ENCODE measurements around the gene NRXN2. TPM values are rescaled to one million over a fixed set of nuclear protein-coding genes. Genes with fewer than 3 reads are reported as not detected.

Gene NRXN2
- total and polyA plus RNA-seq, 11 donors, result 0.42 to 5.5 (median 0.92) TPM; not detected in 1

DNA sequence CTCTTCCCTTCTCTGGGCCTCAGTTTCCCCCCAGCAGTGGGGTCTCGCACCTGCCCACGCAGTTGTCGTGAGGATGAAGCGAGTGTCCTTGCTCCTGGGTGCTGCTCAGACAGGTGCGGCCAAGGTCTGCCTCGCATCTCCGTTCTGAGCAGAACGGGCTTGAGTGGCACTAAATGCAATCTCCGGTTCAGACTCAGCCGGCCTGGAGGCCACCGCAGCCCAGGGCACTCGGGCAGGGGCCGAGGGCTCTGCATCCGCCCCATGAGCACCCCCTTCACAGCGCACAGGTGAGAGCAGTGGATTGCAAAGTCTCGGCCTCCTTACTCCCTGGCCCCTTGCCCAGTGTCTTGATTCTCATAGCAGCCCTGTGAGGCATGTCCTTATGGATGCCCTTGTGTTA, 162.1 kb downstream of the NRXN2 start:
- H3K27ac ChIP-seq, result no peak overlapping the region
- no peaks in the 10 kb centered on the region for H3K9me3 ChIP-seq
- no peaks in the 10 kb centered on the region for H3K36me3 ChIP-seq
- no peak overlapping the region for H3K4me3 ChIP-seq
- TF ChIP-seq CTCF (IDR thresholded peaks at IDR 0.05), result no peak
- TF ChIP-seq POLR2A (IDR thresholded peaks at IDR 0.05), result no peak
- H3K27me3 ChIP-seq, result peaks cover 0 to 4% (median 0%) of the 10 kb centered on the region in 9 donors
- peaks cover 0 to 1% (median 0%) of the 10 kb centered on the region in 12 donors for H3K4me1 ChIP-seq
- WGBS, 4 donors, result 88 to 91% (median 90%) methylated on average over 15 to 16 of the region's 16 CpGs
- ATAC-seq, result no peak
- intact Hi-C loops (cut with DNase I), result loop anchor here in 1 of 10 donors (5.0 kb wide), 1 partner anchor 41 kb away; no protein-coding TSS in a partner anchor
- peak in 1 of 5 donors; percentile 15 for DNase-seq

DNA sequence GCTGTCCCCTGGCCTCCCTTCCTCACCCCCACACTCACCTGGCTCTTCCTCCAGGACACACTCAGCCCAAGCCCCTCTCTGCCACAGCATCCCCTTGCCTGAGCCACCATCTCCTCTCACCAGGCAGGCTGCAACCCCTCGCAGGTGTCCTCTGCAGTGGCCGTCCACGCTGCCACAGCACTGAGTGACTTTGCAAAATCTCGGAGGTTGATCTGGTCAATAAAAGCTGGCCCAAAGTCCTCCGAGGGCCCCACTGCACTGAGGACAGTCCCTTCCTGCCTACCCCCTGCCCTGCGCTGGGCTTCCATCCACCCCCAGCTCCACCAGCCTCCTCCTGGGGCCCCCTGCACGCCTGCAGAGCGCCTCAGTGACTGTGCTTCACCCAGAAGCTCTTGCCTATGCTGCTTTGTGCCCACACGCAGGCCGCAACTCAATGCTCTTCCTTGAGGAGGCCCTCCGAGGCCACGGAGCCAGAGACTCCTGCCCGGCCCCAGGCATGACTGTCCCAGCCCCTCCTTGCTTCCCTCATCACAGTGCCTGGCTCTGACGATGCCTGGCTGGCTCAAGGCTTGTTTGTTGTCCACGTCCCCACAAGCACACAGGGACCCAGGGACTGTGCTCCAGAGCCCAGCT, 162.7 kb downstream of the NRXN2 start:
- no peaks in the 10 kb centered on the region for H3K36me3 ChIP-seq
- H3K4me3 ChIP-seq, result no peak overlapping the region
- ATAC-seq (no peak), DNase-seq (peak in 1 of 5 donors; percentile 4)
- intact Hi-C loops (cut with DNase I), result loop anchor here in 1 of 10 donors (5.0 kb wide), 1 partner anchor 42 kb away; no protein-coding TSS in a partner anchor
- no peak for TF ChIP-seq POLR2A (IDR thresholded peaks at IDR 0.05)
- no peak for TF ChIP-seq CTCF (IDR thresholded peaks at IDR 0.05)
- H3K27ac ChIP-seq, result no peak overlapping the region
- H3K9me3 ChIP-seq, result no peaks in the 10 kb centered on the region
- peaks cover 0 to 6% (median under 1%) of the 10 kb centered on the region in 12 donors for H3K4me1 ChIP-seq
- WGBS, 4 donors, result 66 to 70% (median 68%) methylated on average over 15 of the region's 15 CpGs
- peaks cover 0 to 4% (median 0%) of the 10 kb centered on the region in 9 donors for H3K27me3 ChIP-seq

DNA sequence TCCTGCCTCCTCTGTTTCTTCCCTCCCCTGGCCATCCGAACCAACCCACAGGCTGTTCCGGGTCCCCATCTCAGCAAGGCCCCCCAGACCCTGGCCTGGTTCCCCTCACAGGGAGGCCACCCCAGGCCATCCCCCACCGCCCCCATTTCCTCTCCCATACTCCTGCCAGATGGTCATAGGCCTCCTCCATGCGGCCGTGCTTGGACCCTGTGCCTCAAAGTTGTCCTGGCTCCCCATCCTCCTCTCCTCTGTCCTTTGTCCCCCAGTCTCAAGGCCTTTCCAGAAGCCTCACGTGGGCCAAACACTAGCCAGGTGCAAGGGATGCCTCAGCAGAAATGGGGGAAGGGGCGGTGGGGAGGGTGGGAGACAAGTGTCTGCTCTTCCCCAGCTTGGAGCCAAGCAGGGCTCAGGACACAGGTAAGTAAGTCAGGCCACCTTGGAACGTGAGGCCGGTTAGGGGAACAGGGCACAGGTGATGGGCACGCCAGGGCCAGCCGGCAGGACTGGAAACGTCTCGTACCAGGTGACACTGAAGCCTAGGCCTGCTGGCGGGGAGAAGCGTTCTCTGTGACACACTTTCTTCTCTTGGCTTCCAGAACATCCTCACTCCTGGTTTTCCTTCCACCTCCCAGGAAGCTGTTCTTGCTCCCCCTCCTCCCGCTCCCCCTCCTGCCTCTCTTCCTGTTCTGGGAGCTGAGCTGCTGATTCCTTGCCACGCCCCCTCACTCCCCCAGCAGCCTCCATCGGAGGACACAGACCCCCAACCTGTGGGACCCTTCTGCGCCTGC, 163.5 kb downstream of the NRXN2 start:
- Histone ChIP-seq H3K36me3 (no peaks in the 10 kb centered on the region), H3K9me3 (no peaks in the 10 kb centered on the region), H3K27me3 (peaks cover 0 to 4% (median 0%) of the 10 kb centered on the region in 9 donors), H3K4me3 (no peak overlapping the region), H3K27ac (no peak overlapping the region), H3K4me1 (peaks cover 0 to 13% (median 7%) of the 10 kb centered on the region in 12 donors)
- intact Hi-C loops (cut with DNase I), result loop anchor here in 1 of 10 donors (5.0 kb wide), 1 partner anchor 43 kb away; no protein-coding TSS in a partner anchor
- TF ChIP-seq POLR2A (IDR thresholded peaks at IDR 0.05) (no peak), CTCF (IDR thresholded peaks at IDR 0.05) (no peak)
- ATAC-seq (no peak), DNase-seq (no peak)
- WGBS, 4 donors, result 68 to 71% (median 68%) methylated on average over 19 of the region's 19 CpGs

DNA sequence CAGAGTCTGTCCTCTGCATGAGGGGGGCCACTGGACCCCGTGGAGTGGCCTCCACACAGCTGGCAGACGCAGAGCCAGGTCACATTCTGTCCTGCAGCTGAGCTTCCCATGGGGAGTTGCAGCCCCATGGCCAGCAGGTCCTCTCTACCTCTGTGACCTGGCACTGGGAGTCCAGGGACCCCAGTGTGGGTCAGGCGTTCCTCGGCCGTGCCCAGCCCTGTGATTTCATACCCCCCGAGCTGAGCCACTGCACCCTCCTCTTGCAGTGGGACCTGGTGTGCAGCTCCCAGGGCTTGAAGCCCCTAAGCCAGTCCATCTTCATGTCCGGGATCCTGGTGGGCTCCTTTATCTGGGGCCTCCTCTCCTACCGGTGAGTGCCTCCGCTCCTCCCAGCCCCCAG, 164.1 kb downstream of the NRXN2 start:
- ATAC-seq, result no peak
- Histone ChIP-seq H3K27me3 (peaks cover 0 to 4% (median 0%) of the 10 kb centered on the region in 9 donors), H3K27ac (no peak overlapping the region), H3K4me3 (no peak overlapping the region), H3K9me3 (no peaks in the 10 kb centered on the region), H3K4me1 (peaks cover 0 to 20% (median 14%) of the 10 kb centered on the region in 12 donors), H3K36me3 (no peaks in the 10 kb centered on the region)
- DNase-seq, result no peak
- intact Hi-C loops (cut with DNase I), result no loop called here
- TF ChIP-seq CTCF (IDR thresholded peaks at IDR 0.05), result no peak
- TF ChIP-seq POLR2A (IDR thresholded peaks at IDR 0.05), result no peak
- WGBS, 4 donors, result 80 to 91% (median 86%) methylated on average over 5 to 9 of the region's 9 CpGs

Measured in heart left ventricle (tissue), 16 donors.